Globus pallidus (tissue), 1 donor: ENCODE data around the gene IREB2.

Experiments used
- DNase-seq: peaks from one replicate; pipeline ENCODE4 v3.0.0-alpha.2; 2015; ENCODE audit warnings: low spot score

The IREB2 gene

GRCh38 chr15:78550815-78551214 is 112.8 kb downstream of the IREB2 start:
- DNase-seq: no peak
